Sigmoid colon (tissue), 7 donors: ENCODE data around the gene MPEG1. TPM values are rescaled to one million over a fixed set of nuclear protein-coding genes. Genes with fewer than 3 reads are reported as not detected.

Source experiments
- DNase-seq: peaks from one replicate; pipeline ENCODE4 v3.0.0-alpha.2; 2019
- H3K27ac ChIP-seq, 4 donors: fragments of 200-600 bp; sonication (generic); one replicate each; pipeline ENCODE4 v1.5.1; 2016 to 2019; ENCODE audit warnings: mild to moderate bottlenecking in 1 of 4
- H3K27me3 ChIP-seq, 3 donors: fragments of 200-600 bp; sonication (generic); one replicate each; pipeline ENCODE4 v1.5.1; 2019; ENCODE audit warnings: mild to moderate bottlenecking in 1 of 3
- H3K36me3 ChIP-seq, 4 donors: fragments of 200-600 bp; sonication (generic); one replicate each; pipeline ENCODE4 v1.5.1; 2016 to 2019
- H3K4me1 ChIP-seq, 4 donors: fragments of 200-600 bp; sonication (generic); one replicate each; pipeline ENCODE4 v1.5.1; 2017 to 2019
- H3K4me3 ChIP-seq, 4 donors: fragments of 200-600 bp; sonication (generic); one replicate each; pipeline ENCODE4 v1.5.1; 2017 to 2019; ENCODE audit warnings: mild to moderate bottlenecking in 2 of 4, moderate library complexity in 1 of 4
- H3K9me3 ChIP-seq, 4 donors: fragments of 200-600 bp in 3 of 4; sonication (generic) in 3 of 4; one replicate each; pipeline versions ENCODE4 v1.5.1 to v1.6.1; 2013 to 2019
- CTCF ChIP-seq, 4 experiments: fragments of 450-650 bp in 3 of 4; fragments of 200-600 bp in 1 of 4; IDR thresholded peaks; one replicate each; pipeline ENCODE4 v1.5.1; 2016 to 2019; ENCODE audit warnings: antibody characterized with exemption in 4 of 4, mild to moderate bottlenecking in 3 of 4, moderate library complexity in 2 of 4
- EP300 ChIP-seq, 4 donors: sonication (generic); formaldehyde crosslinking; IDR thresholded peaks; one replicate each; pipeline ENCODE4 v1.6.1; 2017; ENCODE audit warnings: antibody characterized with exemption in 4 of 4
- POLR2A ChIP-seq, 2 donors: fragments of 450-650 bp; IDR thresholded peaks; one replicate each; pipeline ENCODE4 v1.6.1; 2016; ENCODE audit warnings: antibody characterized with exemption in 2 of 2, mild to moderate bottlenecking in 2 of 2, moderate library complexity in 2 of 2
- POLR2AphosphoS5 ChIP-seq, 4 donors: sonication (generic); formaldehyde crosslinking; IDR thresholded peaks; one replicate each; pipeline ENCODE4 v1.6.1; 2017; ENCODE audit warnings: antibody characterized with exemption in 4 of 4
- WGBS, 2 donors: extraction: QIAGEN DNeasy Blood & Tissue Kit; methylation state at CpG; one replicate each; pipeline ENCODE4 v1.1.7; 2013; 5-methylcytosine and 5-hydroxymethylcytosine counted together
- intact Hi-C: fragments of 100-400 bp; cut with DNase I; formaldehyde crosslinking; loops from one replicate; pipeline ENCODE4 v1.15.1; 2023
- polyA plus RNA-seq, 3 donors: library from polyadenylated mRNA; stranded (reverse); fragments of 200-250 nt; gene quantifications; one replicate each; pipeline ENCODE4 v1.2.3, GENCODE V29; 2013
- total RNA-seq, 4 donors: library from RNA; depleted of rRNA; stranded (reverse); fragments of >200 nt; gene quantifications; one replicate each; pipeline ENCODE4 v1.1.0, GENCODE V29; 2016
- donor health status: healthy with polysubstance abuse.
- donor health status: Bipolar disorder and iron deficiency.
- donor health status: healthy.

MPEG1 gene
- total and polyA plus RNA-seq, 7 donors, result 8.0 to 63.8 (median 15.6) TPM

DNA sequence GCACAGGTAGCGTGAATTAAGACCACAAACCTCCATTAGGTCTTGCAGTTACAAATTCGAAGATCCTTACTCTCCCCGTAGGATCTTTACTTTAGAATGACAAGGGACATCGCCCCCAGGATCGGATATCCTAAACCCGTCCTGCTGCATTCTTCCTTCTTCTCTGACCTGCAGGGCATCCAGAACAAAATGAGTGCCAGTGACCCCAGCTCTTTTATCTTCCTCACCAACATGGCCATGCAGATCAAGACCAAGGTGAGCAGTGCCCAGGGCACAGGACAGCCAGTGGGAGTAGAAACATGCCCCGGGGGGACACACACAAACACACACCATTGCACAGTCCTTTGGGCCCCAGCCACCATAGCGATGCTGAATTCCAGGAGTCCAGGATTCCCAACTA lies 42.6 kb upstream of the MPEG1 start:
- DNase-seq, result no peak
- TF ChIP-seq POLR2AphosphoS5 (IDR thresholded peaks at IDR 0.05) (no peak), CTCF (IDR thresholded peaks at IDR 0.05) (no peak), POLR2A (IDR thresholded peaks at IDR 0.05) (no peak), EP300 (IDR thresholded peaks at IDR 0.05) (no peak)
- Histone ChIP-seq H3K27ac (no peak overlapping the region), H3K27me3 (no peaks in the 10 kb centered on the region), H3K36me3 (no peaks in the 10 kb centered on the region), H3K4me3 (no peak overlapping the region), H3K4me1 (no peaks in the 10 kb centered on the region), H3K9me3 (no peaks in the 10 kb centered on the region)
- WGBS, 2 donors, result 81% methylated on average over 8 of the region's 8 CpGs
- intact Hi-C loops, result no loop called here

GRCh38 chr11:59254286-59254685 lies 41.6 kb upstream of the MPEG1 start:
- no peak for TF ChIP-seq EP300 (IDR thresholded peaks at IDR 0.05)
- TF ChIP-seq CTCF (IDR thresholded peaks at IDR 0.05), result no peak
- TF ChIP-seq POLR2A (IDR thresholded peaks at IDR 0.05), result no peak
- TF ChIP-seq POLR2AphosphoS5 (IDR thresholded peaks at IDR 0.05), result no peak
- Histone ChIP-seq H3K27ac (no peak overlapping the region), H3K9me3 (no peaks in the 10 kb centered on the region), H3K27me3 (no peaks in the 10 kb centered on the region), H3K36me3 (no peaks in the 10 kb centered on the region), H3K4me3 (no peak overlapping the region), H3K4me1 (no peaks in the 10 kb centered on the region)
- intact Hi-C loops, result no loop called here
- DNase-seq, result no peak

GRCh38 chr11:59253001-59253400 lies 40.3 kb upstream of the MPEG1 start:
- no peak for DNase-seq
- Histone ChIP-seq H3K4me1 (no peaks in the 10 kb centered on the region), H3K27me3 (no peaks in the 10 kb centered on the region), H3K36me3 (no peaks in the 10 kb centered on the region), H3K9me3 (no peaks in the 10 kb centered on the region), H3K27ac (no peak overlapping the region), H3K4me3 (no peak overlapping the region)
- 95 to 97% methylated on average over 2 of the region's 2 CpGs for WGBS, 2 donors
- TF ChIP-seq CTCF (IDR thresholded peaks at IDR 0.05), result no peak
- TF ChIP-seq POLR2AphosphoS5 (IDR thresholded peaks at IDR 0.05), result no peak
- no peak for TF ChIP-seq EP300 (IDR thresholded peaks at IDR 0.05)
- TF ChIP-seq POLR2A (IDR thresholded peaks at IDR 0.05), result no peak
- intact Hi-C loops, result no loop called here

DNA sequence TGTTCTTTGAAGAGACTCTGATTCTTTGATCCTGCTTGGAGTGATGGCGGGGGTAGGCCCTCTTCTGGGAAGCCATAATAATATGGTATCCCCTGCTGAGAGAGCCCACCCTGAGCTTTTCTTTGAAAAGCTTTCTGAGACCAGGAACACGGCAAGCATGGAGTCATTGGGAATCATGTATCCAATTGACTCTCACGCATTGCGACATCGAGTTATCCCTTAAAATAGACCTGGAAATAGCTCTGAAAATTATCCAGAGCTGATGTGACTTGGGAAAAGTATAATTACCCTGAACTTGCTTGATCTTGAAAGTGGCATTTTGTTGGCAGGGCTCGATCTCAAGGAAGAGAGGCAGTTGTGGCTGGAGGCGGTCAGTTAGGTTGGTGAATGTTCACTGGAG lies 36.8 kb upstream of the MPEG1 start:
- no peak overlapping the region for H3K4me3 ChIP-seq
- no peak for DNase-seq
- no peak overlapping the region for H3K27ac ChIP-seq
- no peaks in the 10 kb centered on the region for H3K9me3 ChIP-seq
- TF ChIP-seq CTCF (IDR thresholded peaks at IDR 0.05) (no peak), POLR2A (IDR thresholded peaks at IDR 0.05) (no peak), POLR2AphosphoS5 (IDR thresholded peaks at IDR 0.05) (no peak), EP300 (IDR thresholded peaks at IDR 0.05) (no peak)
- no peaks in the 10 kb centered on the region for H3K27me3 ChIP-seq
- WGBS, 2 donors, result 94 to 95% methylated on average over 7 of the region's 7 CpGs
- H3K36me3 ChIP-seq, result no peaks in the 10 kb centered on the region
- H3K4me1 ChIP-seq, result no peaks in the 10 kb centered on the region
- intact Hi-C loops, result no loop called here

DNA sequence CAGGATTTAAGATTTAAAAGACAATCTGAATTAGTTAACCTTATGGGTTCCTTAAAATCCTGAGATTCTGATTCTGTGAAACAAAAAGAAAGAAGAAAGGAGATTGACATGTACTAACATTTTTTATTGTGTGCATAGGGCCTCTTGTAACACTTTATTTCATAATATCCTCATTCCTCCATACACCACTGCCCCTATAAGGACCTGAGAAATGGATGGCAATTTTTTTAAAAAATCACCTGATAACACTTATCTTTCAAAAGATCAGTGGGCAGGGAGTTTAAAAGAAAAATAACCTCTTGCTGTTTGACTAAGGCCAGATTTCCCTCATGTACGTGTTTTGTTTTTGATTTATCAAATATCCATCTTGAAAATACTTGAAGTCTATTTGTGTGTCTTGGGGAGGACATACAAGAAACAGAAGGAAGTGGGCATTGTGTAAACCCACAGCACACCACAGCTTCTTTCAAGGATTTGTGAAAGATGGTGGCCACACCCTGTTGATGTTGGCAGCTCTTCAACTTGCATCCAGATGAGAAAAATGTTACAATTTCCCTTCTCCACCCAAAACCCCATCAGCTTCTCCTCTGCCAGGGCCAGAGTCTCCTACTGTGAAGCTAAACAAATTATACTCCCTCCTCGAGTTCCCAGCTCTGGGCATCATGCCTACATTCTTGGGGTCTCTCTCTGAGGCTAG lies 35.0 kb upstream of the MPEG1 start:
- H3K27me3 ChIP-seq, result no peaks in the 10 kb centered on the region
- no peaks in the 10 kb centered on the region for H3K36me3 ChIP-seq
- intact Hi-C loops, result no loop called here
- DNase-seq, result no peak
- TF ChIP-seq EP300 (IDR thresholded peaks at IDR 0.05) (no peak), POLR2A (IDR thresholded peaks at IDR 0.05) (no peak), POLR2AphosphoS5 (IDR thresholded peaks at IDR 0.05) (no peak), CTCF (IDR thresholded peaks at IDR 0.05) (no peak)
- H3K27ac ChIP-seq, result no peak overlapping the region
- no peaks in the 10 kb centered on the region for H3K9me3 ChIP-seq
- WGBS, 2 donors, result 10 to 28% methylated on average over 2 of the region's 2 CpGs
- no peaks in the 10 kb centered on the region for H3K4me1 ChIP-seq
- no peak overlapping the region for H3K4me3 ChIP-seq
